ENCODE measurements around the gene UBE2J2.

The UBE2J2 gene

GRCh38 chr1:1290238-1290731 lies 16.6 kb upstream of the UBE2J2 start:
- Histone ChIP-seq H3K9me3 (ENCODE audit: control insufficient read depth in 5 of 5, low read length in 5 of 5) (no peaks in the 10 kb centered on the region), H3K27me3 (ENCODE audit: control insufficient read depth in 5 of 5, insufficient read depth in 4 of 5, low read length in 5 of 5) (peaks cover 23 to 27% (median 23%) of the 10 kb centered on the region in 5 donors), H3K27ac (ENCODE audit: low read depth, low read length) (no peak overlapping the region), H3K4me1 (ENCODE audit: control insufficient read depth in 5 of 5, insufficient read depth in 5 of 5, low read length in 5 of 5) (peaks cover 0 to 8% (median 3%) of the 10 kb centered on the region in 5 donors), H3K9ac (ENCODE audit: low read length in 5 of 5) (no peak overlapping the region), H3K36me3 (ENCODE audit: control insufficient read depth in 5 of 5, insufficient read depth in 5 of 5, low read length in 5 of 5) (peaks cover 0 to 20% (median 13%) of the 10 kb centered on the region in 5 donors), H3K4me3 (ENCODE audit: low read depth in 1 of 5, low read length in 5 of 5) (no peak overlapping the region)

GRCh38 chr1:1287288-1288110 lies 13.8 kb upstream of the UBE2J2 start:
- Histone ChIP-seq H3K27me3 (ENCODE audit: control insufficient read depth in 5 of 5, insufficient read depth in 4 of 5, low read length in 5 of 5) (peaks cover 30 to 38% (median 32%) of the 10 kb centered on the region in 5 donors), H3K27ac (ENCODE audit: low read depth, low read length) (no peak overlapping the region), H3K36me3 (ENCODE audit: control insufficient read depth in 5 of 5, insufficient read depth in 5 of 5, low read length in 5 of 5) (no peaks in the 10 kb centered on the region), H3K4me1 (ENCODE audit: control insufficient read depth in 5 of 5, insufficient read depth in 5 of 5, low read length in 5 of 5) (peaks cover 0 to 8% (median 3%) of the 10 kb centered on the region in 5 donors), H3K9me3 (ENCODE audit: control insufficient read depth in 5 of 5, low read length in 5 of 5) (no peaks in the 10 kb centered on the region), H3K9ac (ENCODE audit: low read length in 5 of 5) (no peak overlapping the region), H3K4me3 (ENCODE audit: low read depth in 1 of 5, low read length in 5 of 5) (no peak overlapping the region)

- H3K9ac ChIP-seq (ENCODE audit: low read length in 5 of 5), result no peak overlapping the region
- H3K27me3 ChIP-seq (ENCODE audit: control insufficient read depth in 5 of 5, insufficient read depth in 4 of 5, low read length in 5 of 5), result peaks cover 30 to 38% (median 32%) of the 10 kb centered on the region in 5 donors
- no peaks in the 10 kb centered on the region for H3K36me3 ChIP-seq (ENCODE audit: control insufficient read depth in 5 of 5, insufficient read depth in 5 of 5, low read length in 5 of 5)
- peaks cover 0 to 6% (median 3%) of the 10 kb centered on the region in 5 donors for H3K4me1 ChIP-seq (ENCODE audit: control insufficient read depth in 5 of 5, insufficient read depth in 5 of 5, low read length in 5 of 5)
- no peak overlapping the region for H3K27ac ChIP-seq (ENCODE audit: low read depth, low read length)
- no peaks in the 10 kb centered on the region for H3K9me3 ChIP-seq (ENCODE audit: control insufficient read depth in 5 of 5, low read length in 5 of 5)
- no peak overlapping the region for H3K4me3 ChIP-seq (ENCODE audit: low read depth in 1 of 5, low read length in 5 of 5)
Observed at GRCh38 chr1:1286313-1287261, 12.9 kb upstream of the UBE2J2 start.

GRCh38 chr1:1285611-1286311 lies 12.1 kb upstream of the UBE2J2 start:
- Histone ChIP-seq H3K9ac (ENCODE audit: low read length in 5 of 5) (no peak overlapping the region), H3K36me3 (ENCODE audit: control insufficient read depth in 5 of 5, insufficient read depth in 5 of 5, low read length in 5 of 5) (no peaks in the 10 kb centered on the region), H3K4me3 (ENCODE audit: low read depth in 1 of 5, low read length in 5 of 5) (no peak overlapping the region), H3K4me1 (ENCODE audit: control insufficient read depth in 5 of 5, insufficient read depth in 5 of 5, low read length in 5 of 5) (no peaks in the 10 kb centered on the region), H3K9me3 (ENCODE audit: control insufficient read depth in 5 of 5, low read length in 5 of 5) (no peaks in the 10 kb centered on the region), H3K27ac (ENCODE audit: low read depth, low read length) (no peak overlapping the region), H3K27me3 (ENCODE audit: control insufficient read depth in 5 of 5, insufficient read depth in 4 of 5, low read length in 5 of 5) (peaks cover 30 to 38% (median 32%) of the 10 kb centered on the region in 5 donors)

GRCh38 chr1:1285102-1285571 lies 11.5 kb upstream of the UBE2J2 start:
- no peaks in the 10 kb centered on the region for H3K9me3 ChIP-seq (ENCODE audit: control insufficient read depth in 5 of 5, low read length in 5 of 5)
- no peak overlapping the region for H3K9ac ChIP-seq (ENCODE audit: low read length in 5 of 5)
- H3K27ac ChIP-seq (ENCODE audit: low read depth, low read length), result no peak overlapping the region

GRCh38 chr1:1284221-1285101 lies 10.8 kb upstream of the UBE2J2 start:
- Histone ChIP-seq H3K36me3 (ENCODE audit: control insufficient read depth in 5 of 5, insufficient read depth in 5 of 5, low read length in 5 of 5) (no peaks in the 10 kb centered on the region), H3K9ac (ENCODE audit: low read length in 5 of 5) (no peak overlapping the region), H3K27ac (ENCODE audit: low read depth, low read length) (no peak overlapping the region), H3K4me3 (ENCODE audit: low read depth in 1 of 5, low read length in 5 of 5) (no peak overlapping the region), H3K4me1 (ENCODE audit: control insufficient read depth in 5 of 5, insufficient read depth in 5 of 5, low read length in 5 of 5) (no peaks in the 10 kb centered on the region), H3K27me3 (ENCODE audit: control insufficient read depth in 5 of 5, insufficient read depth in 4 of 5, low read length in 5 of 5) (peaks cover 30 to 38% (median 31%) of the 10 kb centered on the region in 5 donors), H3K9me3 (ENCODE audit: control insufficient read depth in 5 of 5, low read length in 5 of 5) (no peaks in the 10 kb centered on the region)

More at GRCh38 chr1:1285102-1285571, 11.5 kb upstream of the UBE2J2 start:
- no peaks in the 10 kb centered on the region for H3K36me3 ChIP-seq (ENCODE audit: control insufficient read depth in 5 of 5, insufficient read depth in 5 of 5, low read length in 5 of 5)
- no peaks in the 10 kb centered on the region for H3K4me1 ChIP-seq (ENCODE audit: control insufficient read depth in 5 of 5, insufficient read depth in 5 of 5, low read length in 5 of 5)
- H3K4me3 ChIP-seq (ENCODE audit: low read depth in 1 of 5, low read length in 5 of 5), result no peak overlapping the region
- H3K27me3 ChIP-seq (ENCODE audit: control insufficient read depth in 5 of 5, insufficient read depth in 4 of 5, low read length in 5 of 5), result peaks cover 30 to 38% (median 31%) of the 10 kb centered on the region in 5 donors

GRCh38 chr1:1283821-1284220 lies 10.2 kb upstream of the UBE2J2 start:
- Histone ChIP-seq H3K27me3 (ENCODE audit: control insufficient read depth in 5 of 5, insufficient read depth in 4 of 5, low read length in 5 of 5) (peaks cover 30 to 38% (median 31%) of the 10 kb centered on the region in 5 donors), H3K9ac (ENCODE audit: low read length in 5 of 5) (no peak overlapping the region), H3K9me3 (ENCODE audit: control insufficient read depth in 5 of 5, low read length in 5 of 5) (no peaks in the 10 kb centered on the region), H3K4me1 (ENCODE audit: control insufficient read depth in 5 of 5, insufficient read depth in 5 of 5, low read length in 5 of 5) (no peaks in the 10 kb centered on the region), H3K4me3 (ENCODE audit: low read depth in 1 of 5, low read length in 5 of 5) (no peak overlapping the region), H3K36me3 (ENCODE audit: control insufficient read depth in 5 of 5, insufficient read depth in 5 of 5, low read length in 5 of 5) (no peaks in the 10 kb centered on the region), H3K27ac (ENCODE audit: low read depth, low read length) (no peak overlapping the region)

GRCh38 chr1:1282998-1283397 lies 9.3 kb upstream of the UBE2J2 start:
- H3K9ac ChIP-seq (ENCODE audit: low read length in 5 of 5), result no peak overlapping the region
- no peaks in the 10 kb centered on the region for H3K36me3 ChIP-seq (ENCODE audit: control insufficient read depth in 5 of 5, insufficient read depth in 5 of 5, low read length in 5 of 5)
- H3K27ac ChIP-seq (ENCODE audit: low read depth, low read length), result no peak overlapping the region
- no peaks in the 10 kb centered on the region for H3K4me1 ChIP-seq (ENCODE audit: control insufficient read depth in 5 of 5, insufficient read depth in 5 of 5, low read length in 5 of 5)
- peaks cover 30 to 35% (median 31%) of the 10 kb centered on the region in 5 donors for H3K27me3 ChIP-seq (ENCODE audit: control insufficient read depth in 5 of 5, insufficient read depth in 4 of 5, low read length in 5 of 5)
- no peaks in the 10 kb centered on the region for H3K9me3 ChIP-seq (ENCODE audit: control insufficient read depth in 5 of 5, low read length in 5 of 5)
- H3K4me3 ChIP-seq (ENCODE audit: low read depth in 1 of 5, low read length in 5 of 5), result no peak overlapping the region
